GM04503 (cell line): Measurements from ENCODE around the gene ALDH2.
"Not testable (repeated sequence)": the region's sequence is repeated elsewhere in the genome, so short reads cannot be mapped to it uniquely, and the experiment has no call there.

ENCODE experiments used
- DNase-seq: peaks from one replicate; pipeline ENCODE4 v3.0.0-alpha.2; 2012; ENCODE audit warnings: low read depth

The ALDH2 gene

DNA sequence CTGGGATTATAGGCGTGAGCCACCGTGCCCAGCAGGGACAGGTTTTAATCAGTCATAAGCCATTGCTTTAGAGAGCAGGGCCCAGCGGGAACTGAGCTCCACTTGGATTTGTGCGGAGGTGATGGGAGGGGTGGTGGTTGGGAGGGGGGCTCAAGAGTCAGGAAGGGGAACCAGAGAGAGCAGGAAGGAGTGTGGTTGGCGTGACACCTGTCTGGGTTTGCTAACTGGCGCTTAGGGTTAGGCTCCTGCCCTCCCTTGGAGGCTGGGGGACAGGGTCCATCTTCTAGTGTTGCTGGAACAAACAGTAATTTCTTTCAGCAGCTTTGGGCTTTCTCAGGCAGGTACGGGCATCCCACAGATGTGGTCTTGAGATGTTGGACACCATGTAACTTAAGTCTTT, 7.5 kb upstream of the ALDH2 start:
- no peak for DNase-seq

DNA sequence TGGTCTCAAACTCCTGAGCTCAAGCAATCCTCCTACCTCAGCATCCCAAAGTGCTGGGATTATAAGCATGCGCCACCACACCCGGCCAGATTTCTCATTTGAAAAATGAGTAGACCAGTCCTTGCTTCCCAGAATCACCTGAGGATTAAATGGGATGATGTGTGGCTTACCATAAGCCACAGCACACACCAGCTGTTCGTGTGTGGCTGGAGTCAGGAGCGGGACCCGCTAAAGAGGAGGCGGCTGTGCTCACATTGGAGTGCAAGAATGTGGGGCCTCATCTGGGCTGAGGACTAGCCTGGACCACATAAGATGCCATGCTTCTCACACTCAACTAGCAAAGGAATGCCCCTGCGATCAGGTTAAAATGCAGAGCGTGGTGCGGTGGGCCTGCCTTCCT, 6.7 kb upstream of the ALDH2 start:
- DNase-seq = no peak

DNA sequence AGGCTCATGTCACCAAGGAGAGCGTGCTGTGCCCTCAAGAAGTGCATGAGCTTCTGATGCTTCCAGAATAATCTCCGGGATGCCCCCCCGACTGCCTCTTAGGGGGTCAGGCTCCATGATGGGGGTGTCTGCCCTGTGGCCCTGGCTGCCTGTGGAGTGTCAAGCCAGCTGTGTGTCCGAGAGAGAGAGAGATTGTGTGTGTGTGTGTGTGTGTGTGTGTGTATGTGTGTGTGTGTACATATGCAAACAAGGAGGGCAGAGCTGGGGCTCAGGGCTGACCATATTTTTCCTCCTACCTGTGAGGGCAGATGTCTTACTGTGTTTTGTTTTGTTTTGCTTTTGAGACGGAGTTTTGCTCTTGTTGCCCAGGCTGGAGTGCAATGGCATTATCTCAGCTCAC, 5.6 kb upstream of the ALDH2 start:
- no peak for DNase-seq

DNA sequence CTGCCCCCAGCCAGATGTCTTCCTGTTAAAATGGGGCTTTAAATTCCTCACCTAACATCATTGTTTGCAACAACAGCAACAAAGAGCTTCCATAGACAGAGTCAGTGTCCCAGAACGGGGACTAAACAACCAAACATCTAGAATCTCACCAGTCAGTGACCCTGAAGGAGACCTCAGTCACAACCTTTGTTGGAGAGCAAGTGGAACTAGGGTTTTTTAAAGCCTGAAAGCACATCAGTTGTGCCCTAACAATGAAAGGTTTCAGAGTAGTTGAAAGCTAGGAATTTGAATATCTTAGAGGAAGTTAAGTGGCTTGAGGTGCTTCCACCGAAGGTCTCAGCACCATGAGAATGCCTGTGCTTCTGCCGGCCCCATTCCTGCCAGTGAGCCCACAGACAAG, 5.0 kb upstream of the ALDH2 start:
- DNase-seq = no peak

DNA sequence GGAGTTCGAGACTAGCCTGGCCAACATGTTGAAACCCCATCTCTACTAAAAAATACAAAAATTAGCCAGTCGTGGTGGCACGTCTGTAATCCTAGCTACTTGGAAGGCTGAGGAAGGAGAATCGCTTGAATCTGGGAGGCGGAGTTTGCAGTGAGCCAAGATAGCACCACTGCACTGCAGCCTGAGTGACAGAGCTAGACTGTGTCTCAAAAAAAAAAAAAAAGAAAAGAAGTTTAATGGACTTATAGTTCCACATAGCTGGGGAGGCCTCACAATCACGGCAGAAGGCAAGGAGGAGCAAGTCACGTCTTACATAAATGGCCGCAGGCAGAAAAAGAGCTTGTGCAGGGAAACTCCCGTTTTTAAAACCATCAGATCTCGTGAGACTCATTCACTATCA, 3.2 kb upstream of the ALDH2 start:
- DNase-seq = not testable (repeated sequence)

DNA sequence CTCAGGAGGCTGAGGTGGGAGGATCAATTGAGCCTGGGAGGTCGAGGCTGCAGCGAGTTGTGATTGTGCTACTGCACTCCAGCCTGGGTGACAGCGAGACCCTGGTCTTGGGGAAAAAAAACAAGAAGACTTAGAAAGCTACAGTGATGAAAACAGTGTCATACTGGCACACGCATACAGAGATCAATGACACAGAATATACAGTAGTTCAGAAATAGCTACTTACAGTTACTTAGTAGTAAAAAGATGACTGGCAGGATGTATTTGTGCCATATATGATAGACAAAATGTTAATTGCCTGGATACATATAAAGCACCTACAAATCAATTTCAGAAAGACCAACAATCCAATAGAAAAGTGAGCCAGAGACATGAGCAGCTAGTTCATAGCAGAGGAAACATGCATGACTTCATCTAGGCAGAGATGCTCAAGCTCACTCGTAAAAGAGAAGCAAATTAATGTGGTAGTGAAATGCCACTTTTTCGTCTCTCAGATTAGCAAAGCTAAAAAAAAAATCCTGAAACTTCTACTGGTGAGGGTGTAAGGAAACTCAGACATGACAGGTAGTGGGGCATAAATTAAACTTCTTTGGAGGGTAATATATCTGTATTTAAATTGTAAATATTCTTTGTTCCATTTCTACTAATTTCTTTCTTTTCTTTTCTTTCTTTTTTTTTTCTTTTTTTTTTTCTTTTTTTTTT, 2.5 kb upstream of the ALDH2 start:
- DNase-seq = no peak

DNA sequence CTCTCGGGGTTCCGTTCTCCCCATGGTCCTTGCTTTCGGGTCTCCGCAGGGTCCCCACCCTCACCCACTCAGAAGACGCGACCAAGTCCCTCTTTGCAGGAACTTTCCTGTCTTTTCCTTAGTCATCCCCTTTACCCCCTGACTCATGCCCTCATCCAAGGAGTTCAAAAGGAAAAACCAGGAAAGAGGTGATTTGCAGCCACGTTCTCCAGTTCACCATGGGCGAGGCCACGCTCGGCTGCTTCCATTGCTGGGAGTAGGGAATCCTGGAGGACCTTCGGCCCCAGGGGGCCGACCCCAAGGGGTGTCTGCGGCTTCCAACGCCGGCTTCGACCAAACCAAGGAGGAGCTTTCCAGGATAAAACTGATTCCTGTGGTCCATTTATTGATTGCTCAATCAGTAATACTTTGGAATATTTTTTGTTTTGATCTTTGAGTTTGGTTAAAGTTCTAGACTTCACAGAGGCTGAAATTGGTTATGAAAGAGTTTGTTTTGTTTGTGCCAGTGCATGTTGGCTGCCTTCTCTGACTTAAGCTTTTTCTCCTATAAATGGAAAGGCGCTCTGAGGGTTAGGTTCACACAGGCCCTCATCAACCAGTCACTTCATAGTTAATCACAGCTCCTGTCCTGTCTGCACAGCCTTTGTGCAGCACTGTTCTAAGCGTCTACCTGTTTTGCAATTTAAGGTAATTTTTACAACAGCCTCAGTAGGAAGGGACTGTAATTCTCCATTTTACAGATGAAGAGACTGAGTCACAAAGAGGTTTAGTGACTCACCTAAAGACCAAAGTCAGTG, 827 bp downstream of the ALDH2 start:
- no peak for DNase-seq

DNA sequence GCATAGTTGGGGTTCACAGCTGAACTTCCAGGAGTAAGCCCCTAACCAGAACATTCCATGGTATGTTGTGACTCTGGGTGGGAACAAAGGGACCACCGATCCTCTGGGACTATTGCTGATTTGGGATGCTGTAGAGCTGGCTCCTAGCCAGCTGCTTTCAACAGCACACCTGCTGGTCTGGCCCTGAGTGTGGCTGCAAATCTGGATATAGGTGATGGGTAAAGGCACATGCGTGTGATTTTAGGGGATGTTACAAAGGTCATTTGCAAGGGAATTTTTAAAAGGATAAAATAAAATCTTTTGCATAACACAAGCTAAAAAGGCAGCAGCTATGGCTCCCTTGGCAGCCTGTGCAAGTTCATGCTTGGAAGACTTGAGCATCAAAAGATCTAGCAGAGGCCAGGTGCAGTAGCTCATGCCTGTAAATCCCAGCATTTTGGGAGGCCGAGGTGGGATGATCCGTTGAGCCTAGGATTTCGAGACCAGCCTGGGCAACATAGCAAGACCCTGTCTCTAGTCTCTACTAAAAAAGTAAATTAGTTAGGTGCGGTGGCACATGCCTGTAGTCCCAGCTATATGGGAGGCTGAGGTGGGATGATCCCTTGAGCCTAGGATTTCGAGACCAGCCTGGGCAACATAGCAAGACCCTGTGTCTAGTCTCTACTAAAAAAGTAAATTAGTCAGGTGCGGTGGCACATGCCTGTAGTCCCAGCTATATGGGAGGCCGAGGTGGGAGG, 1.6 kb downstream of the ALDH2 start:
- DNase-seq = no peak

DNA sequence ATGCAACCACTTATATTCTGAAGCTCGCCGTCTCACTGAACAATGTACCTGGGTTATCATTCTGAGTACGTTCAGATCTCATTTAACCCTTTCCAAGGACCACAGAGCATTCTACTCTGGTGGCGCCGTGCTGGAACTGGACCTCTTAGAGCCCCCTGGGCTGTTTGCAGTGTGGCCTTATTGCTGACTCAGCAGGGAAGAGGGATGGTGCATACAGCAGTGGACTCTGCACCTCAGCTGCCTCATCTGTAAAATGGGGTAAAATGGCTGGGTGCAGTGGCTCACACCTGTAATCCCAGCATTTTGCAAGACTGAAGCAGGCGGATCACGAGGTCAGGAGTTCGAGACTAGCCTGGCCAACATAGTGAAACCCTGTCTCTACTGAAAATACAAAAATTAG, 2.9 kb downstream of the ALDH2 start:
- no peak for DNase-seq

DNA sequence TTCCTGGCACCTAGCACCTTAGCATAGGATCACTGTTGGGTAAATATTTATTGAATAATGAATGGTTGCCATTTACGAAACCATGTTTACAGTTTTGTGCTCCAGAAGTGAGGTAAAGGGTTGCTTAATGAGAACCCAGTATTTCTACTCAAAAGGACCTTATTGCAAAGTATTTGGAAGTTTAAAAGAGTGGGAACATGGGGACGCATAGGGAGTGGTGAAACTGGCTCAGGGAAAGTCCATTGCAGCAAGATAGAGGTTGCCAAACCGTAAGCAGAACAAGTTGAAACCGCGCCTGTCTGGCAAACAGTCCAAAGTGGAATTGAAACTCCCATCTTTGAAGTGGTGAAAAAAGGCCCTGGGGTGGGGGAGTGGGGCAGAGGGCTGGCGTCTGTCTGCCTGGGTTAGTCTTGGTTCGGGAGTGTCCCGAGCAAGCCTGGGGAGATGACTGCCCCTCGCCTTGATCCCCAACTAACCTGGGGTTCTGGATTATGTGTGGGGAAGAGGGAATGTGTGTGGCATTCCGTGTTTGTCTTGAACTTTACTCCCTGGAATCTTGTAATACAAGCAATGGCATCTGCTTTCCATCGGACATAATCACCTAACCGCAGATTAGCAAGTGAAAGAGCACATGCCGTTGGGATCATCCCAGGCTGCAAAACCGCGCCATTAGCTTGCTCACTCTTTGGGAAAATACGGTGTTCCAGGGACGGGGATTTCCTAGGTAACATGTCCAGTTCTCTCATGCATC, 7.2 kb downstream of the ALDH2 start:
- peak; percentile 67 for DNase-seq

DNA sequence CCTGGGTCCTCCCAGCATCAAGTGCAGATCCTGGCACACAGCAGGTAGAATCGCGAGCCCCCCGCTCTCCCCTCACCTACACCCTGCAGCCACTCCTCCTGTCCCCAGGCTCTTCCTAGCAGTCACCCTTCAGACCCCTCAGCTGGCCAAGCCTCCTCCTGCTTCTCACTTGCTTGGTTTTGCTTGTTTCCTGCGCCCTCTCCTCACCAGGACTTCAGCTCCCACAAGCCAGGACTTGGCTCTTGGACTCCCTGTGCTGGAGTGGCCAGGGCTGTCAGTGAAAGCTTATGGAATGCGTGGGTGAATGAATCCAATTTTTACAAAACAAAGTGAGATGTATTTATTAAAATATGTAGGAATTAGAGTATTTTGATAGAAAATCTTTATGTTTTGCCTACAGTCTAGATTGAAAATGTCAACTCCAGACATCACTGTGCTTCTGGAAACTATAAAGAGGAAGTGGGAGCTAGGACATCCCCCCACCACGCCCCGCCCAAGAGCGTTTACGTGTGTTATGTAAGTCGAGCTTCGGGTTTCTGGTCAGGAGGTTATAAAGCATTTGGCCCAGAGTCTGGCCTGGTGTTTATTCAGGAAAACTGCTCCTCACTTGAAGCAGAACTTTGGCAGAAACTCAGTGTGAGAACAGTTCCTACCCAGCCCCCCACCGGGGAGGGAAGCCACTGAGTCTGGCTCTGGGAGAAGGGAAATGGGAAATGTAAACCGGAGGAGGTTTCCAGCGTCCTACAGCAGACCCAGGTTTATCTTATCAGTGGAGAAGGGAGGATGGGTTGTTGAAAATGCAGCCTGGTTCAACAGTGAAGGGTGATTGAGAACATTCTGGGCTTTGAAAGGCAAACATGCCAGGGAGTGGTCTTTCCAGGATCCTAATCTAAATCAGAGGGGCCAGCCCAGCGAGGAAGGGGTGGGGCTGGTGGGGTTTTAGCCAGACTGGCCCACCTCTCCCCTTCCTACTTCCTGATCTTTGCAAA, 8.8 kb downstream of the ALDH2 start:
- DNase-seq = no peak

DNA sequence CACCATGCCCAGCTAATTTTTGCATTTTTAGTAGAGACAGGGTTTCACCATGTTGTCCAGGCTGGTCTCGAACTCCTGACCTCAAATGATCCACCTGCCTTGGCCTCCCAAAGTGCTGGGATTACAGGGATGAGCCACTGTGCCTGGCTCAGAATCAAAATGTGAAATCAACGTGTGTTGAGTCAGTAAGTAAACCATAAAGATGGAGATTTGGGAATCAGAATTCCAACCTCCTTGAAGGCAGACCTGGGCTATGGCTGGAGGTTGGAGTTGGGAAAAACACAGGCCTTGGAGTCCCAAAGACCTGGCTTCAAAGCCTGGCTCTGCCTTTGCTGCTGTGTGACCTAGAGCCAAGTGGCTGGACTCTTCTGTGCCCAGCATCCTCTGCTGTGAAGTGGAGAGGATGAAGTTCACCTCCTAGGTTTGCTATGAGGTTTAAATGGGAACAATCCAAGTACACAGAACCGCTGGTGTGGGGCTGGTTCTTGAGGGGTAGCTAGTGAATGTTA, 10.2 kb downstream of the ALDH2 start:
- DNase-seq = no peak

DNA sequence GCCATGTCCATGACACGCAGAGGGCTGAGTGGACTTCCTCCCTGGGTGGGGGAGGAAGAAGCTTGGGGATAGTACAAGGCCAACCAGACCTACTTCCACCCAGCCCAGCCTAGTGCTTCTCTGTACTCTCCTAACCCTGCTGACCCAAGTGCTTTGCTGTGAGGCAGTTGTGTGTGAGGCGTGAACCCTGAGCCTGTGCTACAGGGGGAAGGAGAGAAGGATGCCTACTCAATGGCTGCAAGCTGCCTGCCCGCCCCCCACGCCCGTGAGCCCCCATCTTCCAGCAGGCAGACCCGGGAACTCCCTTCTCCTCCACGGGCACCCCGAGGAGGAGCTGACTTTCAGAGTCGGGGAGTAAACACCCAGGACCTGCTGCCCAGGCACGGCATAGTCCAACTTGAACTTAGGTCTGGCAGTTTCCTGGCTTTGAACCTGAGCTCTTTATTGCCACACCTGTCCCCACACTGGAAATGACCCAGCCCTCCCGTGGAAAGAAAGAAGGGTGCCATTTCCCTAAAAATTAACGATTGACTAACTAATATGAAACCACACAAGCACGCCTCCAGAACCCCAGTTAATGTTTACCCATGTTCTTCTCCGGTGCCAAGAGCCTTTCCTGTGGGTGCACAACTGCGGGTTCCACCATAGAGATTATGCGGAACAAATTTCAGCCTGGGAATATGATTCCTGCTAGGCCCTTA, 10.8 kb downstream of the ALDH2 start:
- no peak for DNase-seq

DNA sequence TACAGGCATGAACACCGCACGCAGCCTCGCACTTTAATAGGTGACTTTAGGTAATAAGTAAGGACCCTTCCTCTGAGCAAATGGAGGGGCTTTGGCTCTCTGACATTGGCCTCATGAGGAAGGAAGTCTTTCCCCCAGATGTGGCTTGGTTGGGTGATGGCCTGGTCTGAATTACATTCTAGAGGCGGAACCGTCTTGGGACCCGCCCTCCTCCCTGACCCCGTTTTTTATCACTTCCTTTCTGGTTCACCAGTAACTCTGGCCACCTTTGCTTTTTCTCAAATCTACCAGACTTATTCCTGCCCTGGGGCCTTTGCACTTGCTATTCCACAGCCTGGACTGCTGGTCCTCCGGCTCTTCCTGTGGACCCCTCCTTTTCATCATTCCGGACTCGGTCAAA, 13.4 kb downstream of the ALDH2 start:
- DNase-seq = no peak

DNA sequence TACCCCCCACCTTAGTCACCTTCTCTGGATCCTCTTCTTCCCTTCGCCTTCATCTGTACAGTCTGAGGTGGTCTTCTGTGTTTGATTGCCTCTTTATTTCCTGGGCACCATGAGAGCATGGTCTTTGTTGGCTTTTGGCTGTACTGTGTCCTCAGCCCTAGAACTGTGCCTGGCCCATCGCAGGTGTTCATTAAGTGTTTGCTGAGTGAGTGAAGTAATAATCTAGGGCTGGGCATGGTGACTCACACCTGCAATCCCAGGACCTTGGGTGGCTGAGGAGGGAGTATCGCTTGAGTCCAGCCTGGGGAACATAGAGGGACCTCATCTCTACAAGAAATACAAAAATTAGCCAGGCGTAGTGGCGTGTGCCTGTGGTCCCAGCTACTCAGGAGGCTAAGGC, 13.9 kb downstream of the ALDH2 start:
- DNase-seq = no peak

DNA sequence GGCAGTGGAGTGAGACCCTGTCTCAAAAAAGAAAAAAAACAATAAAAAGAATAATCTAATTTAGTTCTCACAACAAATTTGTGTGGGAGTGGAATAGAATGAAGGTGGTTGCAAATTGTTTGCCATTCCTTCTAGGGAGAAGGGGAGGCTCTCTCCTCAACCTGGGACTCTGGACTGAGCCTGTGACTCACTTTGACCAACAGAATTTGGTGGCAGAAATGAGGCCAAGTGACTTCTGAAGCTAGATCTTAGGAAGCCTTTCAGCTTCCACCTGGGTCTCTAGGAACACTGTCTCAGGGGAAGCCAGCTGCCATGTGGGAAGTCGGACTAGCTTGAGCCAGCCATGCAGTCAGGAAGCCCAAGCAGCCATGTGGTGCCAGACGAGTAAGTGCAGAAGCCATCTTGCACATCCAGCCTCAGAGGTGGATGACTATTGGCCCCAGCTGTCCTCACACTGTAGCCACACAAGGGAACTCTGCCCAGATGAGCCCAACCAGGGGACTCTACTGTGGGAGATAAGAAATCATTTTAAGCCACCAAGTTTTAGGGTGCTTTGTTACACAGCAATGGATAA, 14.4 kb downstream of the ALDH2 start:
- no peak for DNase-seq

DNA sequence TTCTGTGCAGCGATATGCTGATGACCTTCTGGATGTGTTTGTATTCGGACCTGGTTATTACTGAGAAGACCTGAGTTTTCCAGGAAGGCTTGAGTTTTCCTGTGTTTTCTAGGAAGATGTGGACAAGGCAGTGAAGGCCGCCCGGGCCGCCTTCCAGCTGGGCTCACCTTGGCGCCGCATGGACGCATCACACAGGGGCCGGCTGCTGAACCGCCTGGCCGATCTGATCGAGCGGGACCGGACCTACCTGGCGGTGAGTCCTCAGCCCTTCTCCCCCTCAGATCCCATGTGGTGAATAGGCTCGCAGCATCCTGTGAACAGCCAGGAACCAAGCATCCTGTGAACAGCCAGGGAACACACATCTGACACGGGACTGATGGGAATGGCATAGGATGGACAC, 16.3 kb downstream of the ALDH2 start:
- DNase-seq = no peak

DNA sequence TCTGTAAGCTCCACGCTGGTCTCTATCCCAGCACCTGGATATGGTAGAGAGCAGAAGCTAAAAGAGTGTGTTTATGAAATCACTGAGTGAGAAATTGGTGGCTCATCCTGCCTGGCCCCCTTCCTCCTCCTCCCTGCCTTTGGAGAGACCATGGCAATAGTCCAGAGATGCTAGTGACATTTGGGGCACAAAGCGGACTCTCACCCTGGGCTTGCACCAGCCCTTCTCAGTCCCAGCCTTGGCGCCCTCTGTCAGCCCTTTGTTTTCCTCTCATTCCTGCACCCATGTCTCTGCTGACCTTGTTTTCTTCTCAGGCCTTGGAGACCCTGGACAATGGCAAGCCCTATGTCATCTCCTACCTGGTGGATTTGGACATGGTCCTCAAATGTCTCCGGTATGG, 18.2 kb downstream of the ALDH2 start:
- DNase-seq = no peak

DNA sequence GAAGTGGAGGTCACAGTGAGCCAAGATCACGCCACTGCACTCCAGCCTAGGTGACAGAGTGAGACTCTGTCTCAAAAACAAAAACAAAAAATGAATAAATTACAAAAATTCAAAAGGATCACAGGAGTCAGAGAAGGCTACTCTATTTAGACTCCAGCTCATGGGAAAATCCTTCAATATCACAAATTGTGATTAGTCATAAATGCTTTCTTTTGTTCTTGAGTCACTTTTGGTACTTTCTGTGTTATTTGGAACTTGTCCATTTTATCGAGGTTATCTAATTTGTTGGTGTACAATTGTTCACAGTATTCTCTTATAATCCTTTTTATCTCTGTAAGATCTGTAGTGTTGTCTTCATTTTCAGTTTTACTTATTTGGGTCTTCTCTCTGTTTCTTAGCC, 18.9 kb downstream of the ALDH2 start:
- no peak for DNase-seq

DNA sequence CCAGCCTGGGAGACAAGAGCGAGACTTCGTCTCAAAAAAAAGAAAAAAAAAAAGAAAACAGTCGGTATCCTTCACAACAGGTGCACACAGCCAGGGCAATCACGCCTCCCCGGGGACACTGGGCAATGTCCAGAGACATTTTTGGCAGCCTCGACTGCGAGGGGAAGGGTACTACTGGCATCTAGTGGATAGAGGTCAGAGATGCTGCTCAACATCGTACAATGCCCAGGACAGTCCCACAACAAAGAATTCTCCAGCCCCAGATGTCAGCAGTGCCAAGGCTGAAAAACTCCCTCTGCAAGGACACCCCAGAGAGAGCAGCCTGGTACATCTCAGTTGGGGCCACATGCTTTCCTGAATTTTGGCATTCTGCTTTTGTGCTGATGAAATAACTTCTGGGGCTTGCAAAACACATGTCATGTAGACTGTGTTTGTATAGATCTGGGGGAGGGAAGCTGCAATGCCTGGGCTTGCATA, 21.5 kb downstream of the ALDH2 start:
- DNase-seq = no peak
